Stimulated activated memory B cell treated with anti-CD40 and anti-IgM and Interleukin-4, amounts not matched to agents 10 μg/mL and 1 μg/mL and 100 μg/mL, for 72 hours (primary cell): ENCODE results near the gene PTPRQ.

Experiments
- ATAC-seq: fragments of 150-1000 bp; cut with Tn5 transposase; 2 replicates; pipeline ENCODE4 v1.10.0; 2021
- H3K27ac Mint-ChIP-seq: one replicate; pipeline ENCODE4 v1.8.0; 2022; ENCODE audit warnings: mild to moderate bottlenecking, mixed read lengths
- H3K27me3 Mint-ChIP-seq: one replicate; pipeline ENCODE4 v1.8.0; 2022; ENCODE audit warnings: mixed read lengths
- H3K36me3 Mint-ChIP-seq: one replicate; pipeline ENCODE4 v1.8.0; 2022; ENCODE audit warnings: mixed read lengths
- H3K4me1 Mint-ChIP-seq: one replicate; pipeline ENCODE4 v1.8.0; 2022; ENCODE audit warnings: mixed read lengths
- H3K4me3 Mint-ChIP-seq: one replicate; pipeline ENCODE4 v1.8.0; 2022; ENCODE audit warnings: mild to moderate bottlenecking, moderate library complexity, mixed read lengths
- H3K9me3 Mint-ChIP-seq: one replicate; pipeline ENCODE4 v1.8.0; 2022; ENCODE audit warnings: mixed read lengths

The PTPRQ gene

DNA sequence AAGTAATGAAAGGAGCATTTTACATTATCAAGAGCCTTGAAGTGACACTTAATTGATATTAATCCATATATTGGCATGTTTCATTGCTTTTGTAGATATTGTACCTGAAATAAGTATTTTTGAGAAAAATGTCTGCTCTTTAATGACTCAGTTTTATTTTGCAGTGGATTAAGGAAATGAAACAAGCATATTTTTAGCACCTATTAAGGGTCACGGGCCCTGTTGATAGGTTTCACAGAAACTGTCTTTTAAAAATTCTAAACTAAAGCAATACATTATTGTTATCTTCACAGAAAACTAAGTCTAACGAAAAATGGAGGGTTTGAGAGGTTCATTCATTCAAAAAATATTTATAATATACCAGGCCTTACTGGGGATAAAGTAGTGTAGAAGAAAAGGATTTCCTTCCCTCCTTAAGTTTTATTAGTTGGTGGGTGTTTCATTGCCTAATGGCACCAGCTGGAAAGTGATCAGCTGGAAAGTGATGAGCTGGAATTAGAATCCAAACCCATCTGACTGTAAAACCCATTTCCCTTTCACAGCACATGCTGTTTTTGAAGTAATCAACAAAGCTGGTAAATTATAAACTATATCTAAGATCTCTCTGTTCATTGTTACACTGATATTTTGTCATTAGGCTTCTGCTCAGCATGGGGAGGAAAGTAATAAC, 54.2 kb downstream of the PTPRQ start:
- no peak for ATAC-seq
- Mint-ChIP-seq H3K36me3 (no peaks in the 10 kb centered on the region), H3K4me3 (no peak overlapping the region), H3K27ac (no peak overlapping the region), H3K9me3 (peaks cover 3% of the 10 kb centered on the region), H3K4me1 (no peaks in the 10 kb centered on the region), H3K27me3 (no peaks in the 10 kb centered on the region)

DNA sequence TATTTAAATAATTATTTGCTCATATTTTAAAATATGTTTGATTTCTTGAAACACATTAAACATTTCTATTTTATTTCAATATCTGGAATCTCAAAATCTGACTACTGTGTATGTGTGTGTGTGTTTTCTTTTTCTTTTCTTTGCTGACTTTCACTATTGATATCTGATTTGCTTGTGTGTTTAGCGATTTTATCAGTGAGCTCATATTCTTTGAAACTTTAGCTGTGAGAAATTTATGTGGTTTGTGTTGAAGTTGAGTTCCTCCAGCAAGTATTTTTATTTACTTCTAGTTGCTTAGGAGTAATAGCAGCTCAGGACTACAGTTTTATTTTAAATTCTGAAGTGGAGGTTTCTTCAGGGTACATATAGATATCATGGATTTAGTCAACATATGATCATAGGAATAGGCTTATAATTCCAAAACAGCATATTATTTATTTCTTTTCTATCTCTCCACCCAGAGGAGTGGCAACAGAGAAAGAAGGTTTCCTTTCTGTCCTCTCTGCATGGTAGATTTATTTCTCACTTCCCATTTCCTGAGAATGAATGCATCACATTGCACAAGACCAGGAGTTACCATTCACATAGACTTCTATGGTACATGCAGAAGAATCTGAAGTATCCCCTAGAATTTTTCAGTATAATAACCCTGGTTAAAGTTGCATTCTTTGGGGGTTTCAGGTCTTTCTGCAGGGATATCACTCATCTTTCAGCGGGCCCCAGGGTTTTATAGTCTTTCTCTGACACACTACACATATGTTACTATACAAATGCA, 60.5 kb downstream of the PTPRQ start:
- no peak overlapping the region for H3K27ac Mint-ChIP-seq
- ATAC-seq, result no peak
- no peaks in the 10 kb centered on the region for H3K36me3 Mint-ChIP-seq
- no peak overlapping the region for H3K4me3 Mint-ChIP-seq
- H3K27me3 Mint-ChIP-seq, result no peaks in the 10 kb centered on the region
- H3K4me1 Mint-ChIP-seq, result no peaks in the 10 kb centered on the region
- H3K9me3 Mint-ChIP-seq, result peaks cover 3% of the 10 kb centered on the region

DNA sequence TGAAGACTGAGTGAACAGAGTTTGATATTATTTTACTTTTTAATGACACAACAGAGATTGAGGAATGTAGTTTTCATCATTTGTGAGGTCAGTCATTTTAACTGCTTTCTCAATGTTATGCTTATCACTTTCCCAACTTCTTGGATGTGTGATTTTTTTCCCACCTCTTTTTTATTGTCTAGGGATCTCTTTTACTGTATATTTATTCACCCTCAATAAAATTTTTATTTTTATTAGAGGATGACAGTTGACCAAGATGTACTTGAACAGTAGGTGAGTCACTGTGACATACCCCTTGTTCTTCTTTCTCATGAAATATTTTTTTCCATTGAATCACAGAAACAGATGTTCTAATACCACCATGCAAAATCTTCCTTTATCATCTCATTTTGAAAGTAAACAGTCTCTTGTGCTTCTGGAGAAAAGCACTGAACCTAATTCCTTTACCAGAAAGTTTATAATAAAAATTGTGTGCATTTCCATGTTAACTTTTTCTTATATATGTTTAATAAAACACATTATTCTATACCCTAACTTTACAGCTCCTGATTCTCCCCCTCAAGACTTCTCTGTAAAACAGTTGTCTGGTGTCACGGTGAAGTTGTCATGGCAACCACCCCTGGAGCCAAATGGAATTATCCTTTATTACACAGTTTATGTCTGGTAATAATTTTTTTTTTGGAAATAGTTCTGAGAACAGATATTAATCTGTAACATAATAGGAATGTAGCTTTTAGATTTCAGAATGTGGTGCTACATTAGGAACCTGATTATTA, 65.9 kb downstream of the PTPRQ start:
- Mint-ChIP-seq H3K4me3 (no peak overlapping the region), H3K9me3 (no peaks in the 10 kb centered on the region), H3K27me3 (no peaks in the 10 kb centered on the region), H3K27ac (no peak overlapping the region), H3K36me3 (no peaks in the 10 kb centered on the region), H3K4me1 (no peaks in the 10 kb centered on the region)
- ATAC-seq, result no peak

DNA sequence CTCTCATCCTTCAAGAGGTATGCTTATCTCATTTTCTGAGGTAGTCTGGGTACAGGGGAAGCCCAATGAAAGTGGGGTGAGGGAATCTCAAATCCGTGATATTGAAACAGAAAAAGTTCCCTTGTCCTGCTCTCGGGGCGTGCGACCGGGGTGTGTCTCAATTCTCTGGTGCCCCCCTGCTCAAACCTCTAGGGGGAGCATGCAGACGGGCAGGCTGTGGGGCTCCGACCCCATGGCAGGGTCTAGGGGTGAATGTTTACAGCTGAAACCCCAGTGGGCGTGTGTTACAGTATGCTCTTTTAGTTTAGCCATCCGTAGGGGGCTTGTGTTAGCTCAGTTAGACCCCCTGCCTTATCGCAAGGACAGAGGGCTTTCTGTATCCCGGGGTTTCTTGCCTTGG, 68.7 kb downstream of the PTPRQ start:
- H3K27me3 Mint-ChIP-seq, result no peaks in the 10 kb centered on the region
- no peaks in the 10 kb centered on the region for H3K36me3 Mint-ChIP-seq
- H3K9me3 Mint-ChIP-seq, result peaks cover 2% of the 10 kb centered on the region
- H3K4me3 Mint-ChIP-seq, result no peak overlapping the region
- no peak overlapping the region for H3K27ac Mint-ChIP-seq
- H3K4me1 Mint-ChIP-seq, result no peaks in the 10 kb centered on the region
- no peak for ATAC-seq

DNA sequence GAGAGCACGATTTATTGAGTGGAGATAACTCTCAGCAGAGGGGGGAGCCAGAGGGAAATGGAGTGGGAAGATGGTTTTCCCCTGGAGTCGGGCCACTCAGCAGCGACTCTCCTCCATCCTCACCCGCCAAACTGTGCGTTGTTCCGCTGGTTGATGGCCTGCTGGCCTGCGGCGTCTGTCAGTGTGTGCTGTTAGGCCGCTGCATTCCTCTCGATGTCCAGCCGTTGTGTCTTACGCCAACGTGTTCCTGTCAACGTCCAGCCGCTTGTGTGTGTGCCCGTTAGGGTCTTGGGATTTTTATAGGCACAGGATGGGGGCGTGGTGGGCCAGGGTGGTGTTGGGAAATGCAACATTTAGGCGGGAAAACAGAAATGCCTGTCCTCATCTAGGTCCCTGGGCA, 69.2 kb downstream of the PTPRQ start:
- peaks cover 4% of the 10 kb centered on the region for H3K9me3 Mint-ChIP-seq

DNA sequence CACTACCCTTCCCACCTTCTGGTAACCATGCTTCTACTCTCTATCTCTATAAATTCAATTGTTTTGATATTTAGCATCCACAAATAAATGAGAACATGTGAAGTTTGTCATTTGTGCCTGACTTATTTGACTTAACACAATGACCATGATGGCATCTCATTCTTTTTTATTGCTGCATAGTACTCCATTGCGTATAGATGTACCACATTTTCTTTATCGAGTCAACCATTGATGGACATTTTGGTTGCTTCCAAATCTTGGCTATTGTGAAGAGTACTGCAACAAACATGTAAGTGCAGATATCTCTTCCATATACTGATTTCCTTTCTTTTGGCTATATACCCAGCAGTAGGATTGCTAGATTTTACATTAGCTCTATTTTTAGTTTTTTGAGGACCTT, 73.6 kb downstream of the PTPRQ start:
- Mint-ChIP-seq H3K4me1 (no peaks in the 10 kb centered on the region), H3K27ac (no peak overlapping the region), H3K36me3 (no peaks in the 10 kb centered on the region), H3K4me3 (no peak overlapping the region), H3K27me3 (no peaks in the 10 kb centered on the region), H3K9me3 (peaks cover 6% of the 10 kb centered on the region)
- ATAC-seq, result no peak

More for the DNA sequence above, 69.2 kb downstream of the PTPRQ start:
- Mint-ChIP-seq H3K4me3 (no peak overlapping the region), H3K4me1 (no peaks in the 10 kb centered on the region), H3K27me3 (no peaks in the 10 kb centered on the region), H3K36me3 (no peaks in the 10 kb centered on the region), H3K27ac (no peak overlapping the region)
- no peak for ATAC-seq

DNA sequence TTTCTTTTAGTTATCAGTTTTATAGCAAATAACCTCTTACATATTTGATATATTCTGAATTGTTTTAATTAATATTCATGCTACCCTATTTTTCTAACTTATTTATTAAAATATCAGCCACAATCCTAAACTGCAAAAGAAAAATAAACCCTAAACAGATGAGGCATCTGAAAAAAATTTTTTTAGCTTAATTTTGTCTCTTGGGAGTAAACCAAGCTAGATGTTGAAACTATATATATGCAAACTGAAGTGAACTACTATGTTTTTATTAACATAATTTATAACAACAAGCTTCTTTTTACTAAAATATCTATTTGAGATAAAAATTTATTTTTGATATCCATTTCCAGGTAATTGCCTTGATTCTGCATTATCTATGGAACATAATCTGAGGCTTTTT, 87.6 kb downstream of the PTPRQ start:
- H3K9me3 Mint-ChIP-seq, result no peaks in the 10 kb centered on the region
- no peaks in the 10 kb centered on the region for H3K27me3 Mint-ChIP-seq

DNA sequence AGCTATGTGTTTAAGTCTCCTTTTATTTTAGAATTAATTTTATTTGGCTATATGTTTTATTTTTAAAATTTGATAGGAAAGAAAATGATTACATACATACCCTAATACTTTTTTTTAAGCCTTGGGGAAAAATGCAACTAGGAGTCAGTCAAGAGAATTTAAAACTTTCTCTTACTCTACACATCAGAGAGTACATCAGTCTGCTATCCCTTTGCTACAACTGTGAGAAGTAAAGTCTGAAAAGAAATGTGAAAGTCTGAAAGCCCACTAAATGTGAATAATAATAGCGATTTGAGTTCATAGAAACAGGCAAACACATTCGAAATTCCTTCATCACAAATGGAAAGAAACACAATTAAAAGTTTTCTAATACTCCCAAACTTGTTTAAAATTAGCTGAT, 95.0 kb downstream of the PTPRQ start:
- Mint-ChIP-seq H3K27ac (no peak overlapping the region), H3K9me3 (no peaks in the 10 kb centered on the region), H3K27me3 (no peaks in the 10 kb centered on the region), H3K4me1 (no peaks in the 10 kb centered on the region), H3K36me3 (no peaks in the 10 kb centered on the region), H3K4me3 (no peak overlapping the region)
- no peak for ATAC-seq

More for the DNA sequence above, 87.6 kb downstream of the PTPRQ start:
- H3K4me3 Mint-ChIP-seq, result no peak overlapping the region
- H3K36me3 Mint-ChIP-seq, result no peaks in the 10 kb centered on the region
- H3K4me1 Mint-ChIP-seq, result no peaks in the 10 kb centered on the region
- ATAC-seq, result no peak
- no peak overlapping the region for H3K27ac Mint-ChIP-seq

DNA sequence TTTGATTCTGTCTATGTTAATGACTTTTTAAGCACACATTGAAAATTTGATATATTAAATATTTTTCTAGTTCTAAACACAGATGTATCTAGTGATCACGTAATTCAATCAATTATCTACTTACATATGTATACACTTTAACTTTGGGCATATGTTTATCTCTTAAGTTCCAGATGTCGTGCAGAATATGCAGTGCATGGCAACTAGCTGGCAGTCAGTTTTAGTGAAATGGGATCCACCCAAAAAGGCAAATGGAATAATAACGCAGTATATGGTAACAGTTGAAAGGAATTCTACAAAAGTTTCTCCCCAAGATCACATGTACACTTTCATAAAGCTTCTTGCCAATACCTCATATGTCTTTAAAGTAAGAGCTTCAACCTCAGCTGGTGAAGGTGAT, 105.3 kb downstream of the PTPRQ start:
- H3K36me3 Mint-ChIP-seq, result no peaks in the 10 kb centered on the region
- H3K27me3 Mint-ChIP-seq, result no peaks in the 10 kb centered on the region
- no peaks in the 10 kb centered on the region for H3K9me3 Mint-ChIP-seq
- ATAC-seq, result no peak
- H3K27ac Mint-ChIP-seq, result no peak overlapping the region
- no peak overlapping the region for H3K4me3 Mint-ChIP-seq
- H3K4me1 Mint-ChIP-seq, result no peaks in the 10 kb centered on the region

DNA sequence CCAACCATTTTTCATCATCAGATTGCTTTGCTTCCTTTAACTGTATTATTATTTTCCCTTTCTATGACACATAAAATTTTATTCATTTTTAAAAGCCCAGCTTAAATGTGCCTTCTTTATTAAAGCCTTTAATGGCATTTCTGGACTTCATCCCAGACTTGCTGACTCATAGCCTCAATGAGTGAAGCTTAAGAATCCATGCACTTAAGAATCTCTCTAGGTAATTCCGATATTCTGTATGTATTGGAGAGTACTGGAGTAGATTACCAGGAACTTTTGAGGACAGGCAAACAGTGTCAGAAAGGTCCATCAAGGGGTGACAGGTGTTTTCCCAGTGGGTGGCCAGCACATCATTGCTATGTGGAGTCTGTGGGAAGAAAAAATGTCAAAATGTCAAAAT, 107.9 kb downstream of the PTPRQ start:
- H3K4me1 Mint-ChIP-seq, result no peaks in the 10 kb centered on the region
- no peaks in the 10 kb centered on the region for H3K27me3 Mint-ChIP-seq
- H3K9me3 Mint-ChIP-seq, result peaks cover 3% of the 10 kb centered on the region
- no peak for ATAC-seq
- H3K27ac Mint-ChIP-seq, result no peak overlapping the region
- H3K4me3 Mint-ChIP-seq, result no peak overlapping the region
- no peaks in the 10 kb centered on the region for H3K36me3 Mint-ChIP-seq

DNA sequence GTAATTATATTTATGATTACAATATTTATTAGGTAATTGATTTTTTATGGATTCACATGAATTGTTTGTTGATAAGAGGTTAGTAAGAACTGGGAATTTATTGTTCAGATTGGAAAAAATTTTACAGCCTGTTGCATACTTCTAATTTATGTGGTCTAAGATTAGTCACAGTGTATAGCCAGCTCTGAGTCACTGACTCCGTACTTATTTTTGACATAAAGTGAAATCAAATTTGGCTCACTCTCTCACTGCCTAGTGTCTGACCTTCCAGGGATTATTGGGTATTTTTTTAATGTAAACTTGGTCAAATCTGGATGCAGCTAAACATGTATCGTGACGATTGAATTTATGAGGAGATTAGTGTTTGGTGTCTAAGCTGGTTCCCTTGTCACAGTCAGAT, 109.3 kb downstream of the PTPRQ start:
- no peaks in the 10 kb centered on the region for H3K27me3 Mint-ChIP-seq
- H3K4me3 Mint-ChIP-seq, result no peak overlapping the region
- H3K36me3 Mint-ChIP-seq, result no peaks in the 10 kb centered on the region

DNA sequence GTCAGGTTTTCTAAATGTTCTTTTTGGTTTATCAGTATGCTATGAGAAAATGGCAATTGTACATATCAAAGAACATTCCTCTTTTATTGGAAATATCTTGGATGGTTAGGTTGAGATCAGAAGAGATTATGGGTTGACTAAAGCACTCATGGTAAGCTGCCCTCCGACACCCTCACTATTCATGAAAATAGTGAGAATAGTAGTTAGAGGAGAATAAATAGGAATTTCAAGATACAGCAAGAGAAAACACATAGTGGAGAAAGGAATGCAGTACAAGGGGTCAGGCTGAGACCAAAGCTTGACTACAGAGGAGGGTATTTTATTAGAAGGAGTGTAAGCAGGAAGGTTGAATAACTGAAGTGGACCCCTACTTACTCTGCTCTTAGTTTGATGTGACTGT, 112.5 kb downstream of the PTPRQ start:
- Mint-ChIP-seq H3K4me3 (no peak overlapping the region), H3K36me3 (no peaks in the 10 kb centered on the region), H3K27ac (no peak overlapping the region), H3K27me3 (no peaks in the 10 kb centered on the region), H3K9me3 (peaks cover 3% of the 10 kb centered on the region), H3K4me1 (no peaks in the 10 kb centered on the region)
- no peak for ATAC-seq

More for the DNA sequence above, 109.3 kb downstream of the PTPRQ start:
- Mint-ChIP-seq H3K27ac (no peak overlapping the region), H3K9me3 (peaks cover 3% of the 10 kb centered on the region), H3K4me1 (no peaks in the 10 kb centered on the region)
- no peak for ATAC-seq

DNA sequence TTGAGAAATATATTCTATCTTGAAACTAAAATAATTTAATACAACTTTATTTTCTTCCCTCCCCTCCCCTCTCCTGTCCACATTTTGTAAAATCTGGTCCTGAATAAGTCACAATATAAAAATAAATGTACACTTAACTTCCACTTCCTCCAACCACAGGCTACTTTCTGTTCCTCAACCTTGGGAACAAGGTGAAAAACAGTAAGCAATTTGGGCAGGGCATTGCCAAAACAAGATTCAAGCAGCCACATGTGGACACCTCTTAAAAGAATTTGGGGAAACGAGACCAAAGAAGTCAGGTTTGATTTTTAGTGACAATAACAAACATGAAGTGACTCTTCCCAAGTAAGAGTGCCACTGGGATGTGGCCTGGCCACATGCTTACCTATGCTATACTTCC, 115.7 kb downstream of the PTPRQ start:
- peaks cover 3% of the 10 kb centered on the region for H3K9me3 Mint-ChIP-seq
- H3K36me3 Mint-ChIP-seq, result no peaks in the 10 kb centered on the region
- H3K4me1 Mint-ChIP-seq, result no peaks in the 10 kb centered on the region
- no peaks in the 10 kb centered on the region for H3K27me3 Mint-ChIP-seq
- no peak overlapping the region for H3K27ac Mint-ChIP-seq
- H3K4me3 Mint-ChIP-seq, result no peak overlapping the region
- ATAC-seq, result no peak

DNA sequence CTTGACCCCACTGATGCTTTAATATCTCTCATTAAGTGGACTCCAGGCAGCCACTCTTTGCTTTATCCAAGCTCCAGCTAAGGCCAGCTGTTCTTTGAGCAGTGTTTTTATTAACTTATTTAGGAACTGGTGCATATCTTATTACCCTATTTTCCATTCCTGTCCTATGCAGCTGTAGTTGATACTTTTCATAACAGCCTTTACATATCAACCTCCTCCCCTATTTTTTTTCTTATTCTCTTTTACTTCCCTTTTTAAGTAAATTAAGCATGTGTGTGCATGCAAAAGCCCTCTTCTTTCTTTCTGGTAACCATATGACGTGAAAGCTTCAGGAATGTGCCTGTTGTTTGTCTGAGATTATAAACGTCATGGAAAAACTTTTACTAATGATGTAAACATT, 121.2 kb downstream of the PTPRQ start:
- Mint-ChIP-seq H3K4me3 (no peak overlapping the region), H3K4me1 (no peaks in the 10 kb centered on the region), H3K36me3 (no peaks in the 10 kb centered on the region), H3K9me3 (peaks cover 7% of the 10 kb centered on the region), H3K27me3 (no peaks in the 10 kb centered on the region), H3K27ac (no peak overlapping the region)
- no peak for ATAC-seq

DNA sequence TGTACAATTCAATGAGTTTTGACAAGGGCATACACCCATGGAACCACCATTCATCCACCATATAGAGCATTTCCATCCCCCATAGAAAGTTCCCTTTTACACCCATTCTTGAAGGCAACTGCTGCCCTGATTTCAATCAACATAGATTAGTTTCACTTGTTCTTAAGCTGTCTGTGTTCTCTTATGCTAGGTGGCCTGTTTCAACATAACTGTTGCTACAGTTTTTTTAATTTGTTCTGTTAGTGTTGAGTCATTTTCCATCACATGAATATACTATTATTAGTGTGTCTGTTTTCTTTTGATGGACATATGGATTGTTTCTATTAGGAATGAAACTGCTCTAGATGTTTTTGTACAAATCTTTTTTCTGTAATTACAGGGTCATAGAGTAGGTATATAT, 123.4 kb downstream of the PTPRQ start:
- Mint-ChIP-seq H3K4me1 (no peaks in the 10 kb centered on the region), H3K9me3 (peaks cover 10% of the 10 kb centered on the region), H3K4me3 (no peak overlapping the region), H3K27me3 (no peaks in the 10 kb centered on the region), H3K36me3 (no peaks in the 10 kb centered on the region), H3K27ac (no peak overlapping the region)
- no peak for ATAC-seq
